T-helper 2 cell (primary cell): ENCODE data around the gene KCNMB4.

ENCODE experiments used
- DNase-seq, 5 experiments: peaks; one replicate each; pipeline versions ENCODE4 v3.0.0 to v3.0.0-alpha.2; 2012 to 2022
- total RNA-seq, 2 donors: gene quantifications; one replicate each; lab custom pipeline; 2026; lab: John Stamatoyannopoulos, UW

KCNMB4 gene, protein sequence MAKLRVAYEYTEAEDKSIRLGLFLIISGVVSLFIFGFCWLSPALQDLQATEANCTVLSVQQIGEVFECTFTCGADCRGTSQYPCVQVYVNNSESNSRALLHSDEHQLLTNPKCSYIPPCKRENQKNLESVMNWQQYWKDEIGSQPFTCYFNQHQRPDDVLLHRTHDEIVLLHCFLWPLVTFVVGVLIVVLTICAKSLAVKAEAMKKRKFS
- total RNA-seq, result 3.3 to 4.1 reads per million in 2 donors

DNA sequence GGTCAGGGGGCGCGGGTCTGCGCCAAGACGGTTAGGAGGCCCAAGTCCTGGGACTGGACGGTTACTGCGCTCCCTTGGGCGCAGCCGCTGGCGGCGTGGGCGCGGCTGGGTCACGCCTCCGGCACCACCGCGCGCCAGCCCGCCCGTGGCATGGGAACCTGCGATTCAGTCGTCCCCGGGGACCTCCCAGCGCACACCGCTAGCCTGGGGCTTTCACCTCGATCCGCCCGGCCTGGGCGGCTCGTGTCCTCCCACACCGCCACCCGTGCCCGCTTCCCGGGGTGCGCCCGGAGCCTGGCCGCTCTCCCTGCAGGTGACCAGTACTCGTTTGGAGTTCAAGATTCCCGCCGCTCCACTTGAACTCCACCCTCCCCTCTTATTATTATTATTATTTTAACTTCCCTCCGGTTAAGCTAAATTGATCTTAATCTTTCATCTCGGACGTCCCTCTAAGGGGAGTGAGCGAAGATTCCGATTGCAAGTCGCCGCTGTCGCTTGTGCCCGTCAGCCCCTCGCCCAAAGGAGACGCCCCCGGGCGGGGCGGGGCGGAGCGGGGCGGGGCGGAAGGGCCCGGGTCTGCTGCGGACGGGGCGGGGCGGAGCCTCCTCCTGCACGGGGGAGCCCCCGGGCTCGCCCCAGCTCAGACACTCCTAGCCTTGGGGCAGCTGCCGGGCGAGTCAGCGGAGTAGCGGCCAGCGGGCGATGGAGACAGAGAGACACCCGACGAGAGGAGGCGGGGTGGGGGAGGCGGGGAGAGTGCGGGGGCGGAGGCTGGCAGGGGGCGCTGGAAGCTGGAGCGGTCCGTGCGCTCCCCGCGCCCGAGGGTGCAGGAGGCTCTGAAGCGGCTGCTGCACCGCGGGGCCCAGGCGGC, at the start of gene KCNMB4:
Gene KCNMB4 (plus strand): TSS at position 643 of the 871 bp plus-strand sequence. CDS start 445 bp downstream, outside the sequence.
- peak; percentile 54 to 68 (median 62) for DNase-seq

DNA sequence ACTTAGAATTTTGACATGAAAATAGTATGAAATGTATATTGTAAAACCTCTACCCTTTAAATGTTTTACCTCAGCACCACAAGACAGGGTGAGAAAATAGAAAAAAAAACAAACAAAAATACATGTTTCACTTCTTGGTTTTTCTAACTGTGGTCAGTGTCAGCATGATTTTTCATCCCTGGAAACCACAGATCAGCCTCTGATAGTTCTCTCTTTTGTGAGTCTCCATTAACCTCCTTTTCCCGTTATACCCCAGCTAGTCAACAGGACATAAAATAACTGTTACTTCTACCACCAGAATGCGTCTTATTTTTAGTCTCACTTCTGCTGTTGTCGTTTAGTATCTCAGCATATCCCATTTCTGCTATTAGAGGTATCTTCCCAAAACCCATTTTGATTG, 48.3 kb upstream of the KCNMB4 start:
- DNase-seq, result peak in 1 of 5 experiments; percentile 71

DNA sequence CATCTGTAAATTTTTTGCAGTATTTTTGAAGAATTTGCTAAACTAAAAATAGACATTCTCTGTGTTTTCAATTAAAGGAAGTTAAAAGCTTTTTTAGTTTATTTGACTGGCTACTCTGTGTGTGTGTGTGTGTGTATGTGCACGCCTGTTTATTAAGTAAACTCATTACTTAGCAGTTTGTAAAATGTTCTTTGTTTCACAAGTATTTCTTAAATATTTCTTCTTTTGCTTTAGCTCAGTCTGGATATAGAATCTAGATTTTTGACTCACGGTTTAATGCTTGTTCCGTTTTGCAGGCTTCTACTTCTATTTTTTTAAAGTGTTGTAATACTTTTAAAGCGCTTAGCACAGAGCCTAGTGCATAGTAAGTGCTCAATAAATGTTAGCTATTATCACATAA, 46.5 kb upstream of the KCNMB4 start:
- no peak for DNase-seq

DNA sequence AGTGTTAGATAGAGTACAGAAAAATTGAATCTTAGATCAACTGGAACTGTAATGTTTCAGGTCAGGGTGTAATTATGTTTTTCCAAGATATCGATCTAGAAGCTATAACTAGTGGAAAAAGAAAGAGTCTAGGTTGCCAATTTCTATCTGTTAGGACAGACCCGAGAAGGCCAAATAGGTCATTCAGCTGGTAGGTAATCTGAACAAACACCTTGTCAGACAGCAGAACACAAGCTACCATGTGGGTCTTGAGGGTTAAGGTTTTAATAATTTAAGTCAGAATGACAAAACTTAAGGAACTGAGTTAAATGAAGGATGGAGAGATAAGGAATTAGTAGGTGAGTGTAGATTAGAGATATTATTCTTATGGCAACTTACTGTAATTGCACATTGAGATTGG, 44.9 kb upstream of the KCNMB4 start:
- no peak for DNase-seq

DNA sequence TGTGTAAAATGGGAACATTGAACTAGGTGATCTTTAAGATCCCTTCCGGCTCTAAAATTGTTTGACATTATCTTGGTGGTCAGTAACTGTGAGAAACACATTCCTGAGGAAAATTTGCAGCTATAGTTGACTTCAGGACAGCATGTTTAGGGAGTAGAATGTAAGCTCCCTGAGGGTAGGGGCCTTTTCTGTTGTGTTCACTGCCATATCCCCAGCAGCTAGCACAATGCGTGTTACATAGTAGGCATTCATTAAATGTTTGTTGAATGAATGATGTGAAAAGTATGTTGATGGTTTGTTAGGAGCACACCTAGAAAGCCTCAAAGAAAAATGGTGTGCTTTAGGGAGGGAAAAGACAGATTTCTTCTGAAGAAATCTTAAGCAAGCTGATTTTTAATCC, 38.5 kb upstream of the KCNMB4 start:
- DNase-seq, result no peak

DNA sequence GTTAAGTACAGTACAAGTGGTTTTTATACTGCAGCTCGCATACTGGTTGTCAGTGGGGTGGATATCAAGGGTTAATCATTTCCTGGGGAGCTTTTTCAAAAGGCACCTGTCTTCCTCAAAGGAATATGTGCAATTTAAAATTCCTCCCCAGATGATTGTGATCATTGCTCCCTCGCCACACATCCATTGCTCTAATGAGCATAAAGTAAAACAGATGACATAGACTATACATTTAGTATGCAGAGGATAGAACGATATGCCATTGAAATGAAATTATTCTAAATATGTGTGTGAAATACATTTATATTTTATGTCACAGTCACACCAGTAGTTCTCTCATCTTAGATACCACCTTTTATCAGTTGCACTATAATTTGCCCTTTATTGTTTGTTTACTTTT, 36.4 kb upstream of the KCNMB4 start:
- no peak for DNase-seq

DNA sequence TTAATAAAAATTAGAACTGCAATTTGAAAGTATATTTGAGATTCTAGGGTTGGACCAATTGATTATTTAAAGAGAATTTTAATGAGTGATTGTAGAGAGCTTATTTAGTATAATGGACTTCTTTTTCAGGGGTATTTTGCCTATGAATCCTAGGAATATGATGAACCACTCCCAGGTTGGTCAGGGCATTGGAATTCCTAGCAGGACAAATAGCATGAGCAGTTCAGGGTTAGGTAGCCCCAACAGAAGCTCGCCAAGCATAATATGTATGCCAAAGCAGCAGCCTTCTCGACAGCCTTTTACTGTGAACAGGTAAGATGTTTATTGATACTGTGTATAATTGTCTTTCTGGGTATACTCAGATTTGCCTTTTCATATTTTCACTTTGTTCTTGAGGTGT, 35.9 kb upstream of the KCNMB4 start:
- DNase-seq, result no peak

DNA sequence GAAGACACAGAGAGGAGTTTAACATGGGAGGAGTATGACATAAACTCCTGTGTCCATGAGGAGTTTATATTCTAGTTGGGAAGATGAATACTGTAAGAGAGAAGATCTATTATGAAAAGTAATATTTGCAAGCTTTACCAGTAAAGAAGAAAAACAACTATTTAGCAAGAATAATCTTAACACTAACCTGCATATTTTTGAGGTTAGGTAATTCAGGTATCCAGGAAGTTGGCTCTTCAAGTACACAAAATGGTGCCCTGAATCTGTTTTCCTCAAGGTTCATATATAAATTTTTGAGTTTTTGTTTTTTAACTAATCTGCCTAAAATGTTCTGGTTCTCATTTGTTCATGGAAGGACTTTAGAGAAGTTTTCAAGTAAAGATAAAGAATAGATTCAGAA, 33.9 kb upstream of the KCNMB4 start:
- no peak for DNase-seq

DNA sequence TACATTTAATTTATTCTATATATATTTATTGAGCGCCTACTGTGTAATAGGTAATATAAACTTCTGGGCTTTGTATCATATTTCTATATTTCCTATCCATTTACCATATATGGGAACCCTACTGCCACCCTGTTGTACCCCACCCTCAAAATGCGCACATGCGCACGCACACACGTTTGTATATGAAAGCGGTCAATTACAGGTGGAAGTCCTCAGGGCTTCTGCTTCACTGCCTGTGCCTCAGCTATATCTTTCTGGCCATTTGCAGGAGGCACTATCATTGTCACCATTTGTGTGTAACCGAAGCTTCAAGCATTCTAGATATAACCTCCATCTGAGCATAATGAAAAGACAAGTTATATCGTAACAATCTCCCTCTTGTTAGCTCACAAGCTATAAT, 31.3 kb upstream of the KCNMB4 start:
- DNase-seq, result no peak

DNA sequence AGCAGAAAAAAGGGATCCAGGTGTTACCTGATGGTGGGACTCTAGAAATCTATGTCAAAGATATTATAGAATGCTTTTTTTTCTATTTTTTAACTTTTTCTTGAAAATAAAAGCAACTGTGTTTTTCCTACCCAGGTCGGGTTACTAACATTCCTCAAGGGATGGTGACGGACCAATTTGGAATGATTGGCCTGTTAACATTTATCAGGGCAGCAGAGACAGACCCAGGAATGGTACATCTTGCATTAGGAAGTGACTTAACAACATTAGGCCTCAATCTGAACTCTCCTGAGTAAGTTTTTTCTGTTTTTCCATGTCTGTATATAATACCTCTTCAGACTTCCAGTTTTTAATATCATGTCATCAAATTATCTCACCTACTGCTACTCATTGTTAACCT, 27.6 kb upstream of the KCNMB4 start:
- DNase-seq, result no peak

DNA sequence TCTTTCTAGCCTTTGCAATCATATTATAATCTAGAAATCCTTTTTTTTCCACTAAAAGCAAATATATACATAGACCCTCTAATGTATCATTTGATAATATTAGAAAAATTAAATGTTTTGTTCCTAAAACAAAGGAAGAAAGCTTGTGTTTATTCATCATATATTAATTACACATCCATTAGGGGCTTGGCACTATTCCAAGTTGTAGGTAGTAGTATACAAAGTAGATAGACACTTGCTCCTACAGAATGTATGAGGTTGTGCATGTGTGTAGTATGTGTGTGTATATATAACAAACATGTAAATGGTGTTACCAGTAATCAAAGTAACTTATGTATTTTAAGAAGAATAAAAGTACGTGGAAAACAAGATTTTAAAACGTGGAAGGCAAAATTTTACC, 15.0 kb upstream of the KCNMB4 start:
- DNase-seq, result no peak

DNA sequence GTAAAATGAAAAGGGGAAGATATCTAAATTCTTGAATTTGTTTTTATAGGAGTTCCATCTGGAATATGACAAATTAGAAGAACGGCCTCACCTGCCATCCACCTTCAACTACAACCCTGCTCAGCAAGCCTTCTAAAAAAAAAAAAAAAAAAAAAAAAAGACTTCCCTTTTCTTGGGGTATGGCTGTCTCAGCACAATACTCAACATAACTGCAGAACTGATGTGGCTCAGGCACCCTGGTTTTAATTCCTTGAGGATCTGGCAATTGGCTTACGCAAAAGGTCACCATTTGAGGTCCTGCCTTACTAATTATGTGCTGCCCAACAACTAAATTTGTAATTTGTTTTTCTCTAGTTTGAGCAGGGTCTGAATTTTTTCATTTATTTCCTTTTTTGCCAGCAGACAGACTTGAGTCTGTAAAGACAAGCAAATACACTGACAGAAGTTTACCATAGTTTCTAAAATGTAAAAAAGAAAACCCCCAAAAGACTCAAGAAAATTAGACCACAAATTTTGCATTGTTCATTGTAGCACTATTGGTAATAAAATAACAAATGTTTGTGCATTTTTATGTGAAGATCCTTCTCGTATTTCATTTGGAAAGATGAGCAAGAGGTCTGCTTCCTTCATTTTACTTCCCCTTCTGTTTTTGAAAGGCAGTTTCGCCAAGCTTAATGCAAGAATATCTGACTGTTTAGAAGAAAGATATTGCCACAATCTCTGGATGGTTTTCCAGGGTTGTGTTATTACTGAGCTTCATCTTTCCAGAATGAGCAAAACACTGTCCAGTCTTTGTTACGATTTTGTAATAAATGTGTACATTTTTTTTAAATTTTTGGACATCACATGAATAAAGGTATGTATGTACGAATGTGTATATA, 12.1 kb upstream of the KCNMB4 start:
- DNase-seq, result no peak

DNA sequence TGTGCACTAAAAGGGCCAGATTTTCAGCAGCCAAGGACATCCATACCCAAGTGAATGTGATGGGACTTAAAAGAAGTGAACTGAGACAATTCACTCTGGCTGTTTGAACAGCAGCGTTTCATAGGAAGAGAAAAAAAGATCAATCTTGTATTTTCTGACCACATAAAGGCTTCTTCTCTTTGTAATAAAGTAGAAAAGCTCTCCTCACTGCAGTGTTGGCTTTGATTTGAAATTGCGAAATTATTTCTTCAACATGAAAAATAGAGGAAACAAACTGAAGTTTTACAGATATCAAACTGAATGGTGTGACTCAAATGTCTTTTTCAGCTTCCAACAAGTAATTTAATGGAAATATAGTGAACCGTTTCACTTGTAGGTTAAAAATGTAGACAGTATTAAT, 11.3 kb upstream of the KCNMB4 start:
- no peak for DNase-seq

DNA sequence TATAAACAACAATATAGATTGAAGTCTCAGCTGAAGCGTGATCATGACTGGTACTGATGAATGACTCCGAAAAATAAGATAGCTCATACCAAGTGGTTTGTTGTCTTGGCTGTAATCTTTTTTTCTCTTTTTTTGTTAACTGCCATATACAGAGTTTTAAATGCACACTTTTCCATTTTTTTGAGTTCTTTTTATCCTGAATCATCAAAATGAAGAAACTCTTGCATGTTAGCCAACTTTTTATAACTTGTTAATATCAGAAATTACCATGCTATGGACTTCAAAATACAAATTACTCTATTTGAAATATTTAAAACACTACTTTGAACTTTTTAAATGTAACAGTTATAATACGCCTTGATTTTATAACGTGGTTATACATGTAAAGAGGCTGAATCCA, 10.1 kb upstream of the KCNMB4 start:
- DNase-seq, result no peak

DNA sequence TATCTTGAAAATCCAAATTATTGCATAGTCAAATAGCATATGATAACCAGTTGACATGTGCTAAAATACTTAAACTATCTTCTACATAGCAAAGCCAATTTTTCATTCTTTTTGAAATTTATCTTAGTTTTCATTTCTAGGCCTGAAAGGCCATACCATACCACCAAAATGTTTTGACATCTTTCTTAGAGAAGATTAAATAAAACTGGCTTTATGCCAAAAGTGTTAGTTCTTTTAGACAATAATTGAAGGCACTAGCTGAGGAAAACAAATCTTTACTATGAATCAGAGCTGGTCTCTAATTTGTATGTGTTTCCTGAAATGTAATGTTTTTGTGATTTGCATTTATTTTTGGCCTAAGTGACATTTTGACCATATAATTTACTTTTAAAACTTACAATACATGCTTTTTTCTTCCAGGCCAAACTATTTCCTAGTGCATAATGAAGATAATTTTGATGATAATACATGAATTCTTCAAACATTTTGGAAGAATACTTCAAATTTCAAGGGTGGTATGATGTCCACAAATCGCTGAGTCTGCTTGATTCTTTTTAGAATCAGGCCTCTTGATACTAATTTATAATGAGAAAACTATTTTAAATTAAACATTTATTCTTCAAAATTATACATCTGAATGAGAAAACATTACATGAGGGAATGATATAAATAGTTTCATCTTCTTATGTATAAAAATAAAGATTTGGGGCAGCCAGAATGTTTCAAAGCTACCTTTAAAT, 6.5 kb upstream of the KCNMB4 start:
- no peak for DNase-seq

DNA sequence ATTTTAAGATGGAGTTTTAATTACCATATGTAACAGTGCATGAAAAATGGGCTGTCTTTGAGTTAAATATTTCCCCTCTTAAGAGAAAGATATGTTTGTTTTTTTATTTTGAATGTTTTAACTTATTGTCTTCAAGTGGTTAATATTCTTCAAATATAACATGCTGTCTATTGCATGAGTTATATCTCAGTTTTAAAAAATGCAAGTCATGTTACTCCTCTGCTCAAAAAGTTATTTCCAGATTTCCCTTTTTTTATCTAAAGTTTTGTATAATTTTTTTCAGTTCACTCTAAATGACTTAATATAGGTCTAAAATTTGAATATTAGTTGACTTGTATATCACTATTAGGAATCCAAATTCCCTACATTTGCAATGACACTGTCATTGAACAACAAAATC, 5.9 kb upstream of the KCNMB4 start:
- no peak for DNase-seq

DNA sequence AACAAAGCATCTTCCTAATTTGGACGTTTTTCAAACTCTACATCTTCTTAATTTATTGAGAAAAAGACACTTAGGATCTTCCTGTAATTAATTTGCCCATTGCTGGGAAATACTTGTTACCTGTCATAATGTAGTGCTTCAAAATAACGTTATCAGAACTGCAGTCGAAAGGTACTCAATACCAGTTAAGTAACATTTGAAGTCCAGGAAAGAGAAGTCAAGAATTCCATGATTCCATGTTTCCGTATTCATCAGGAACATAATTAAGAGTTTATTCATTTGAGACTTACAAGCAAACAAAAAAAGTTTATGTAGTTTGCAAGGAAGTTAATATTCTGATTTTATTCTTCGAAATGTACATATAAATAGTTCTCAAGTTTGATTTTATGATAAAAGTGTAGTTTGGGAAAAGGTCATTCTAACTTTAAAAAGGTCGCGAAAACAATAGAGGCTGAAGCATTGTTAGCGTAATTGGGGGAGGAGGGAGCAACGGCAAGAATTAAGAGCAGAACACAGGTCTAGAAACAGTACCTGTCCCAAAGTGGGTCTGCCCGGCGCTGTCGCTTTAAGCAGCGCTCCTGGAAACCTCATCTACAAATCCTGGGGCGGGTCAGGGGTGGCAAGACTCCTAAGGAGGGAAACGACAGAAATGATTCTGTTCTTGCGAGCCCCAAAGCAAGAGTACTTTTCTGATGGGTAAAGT, 1.2 kb upstream of the KCNMB4 start:
- DNase-seq, result peak in 1 of 5 experiments; percentile 2

DNA sequence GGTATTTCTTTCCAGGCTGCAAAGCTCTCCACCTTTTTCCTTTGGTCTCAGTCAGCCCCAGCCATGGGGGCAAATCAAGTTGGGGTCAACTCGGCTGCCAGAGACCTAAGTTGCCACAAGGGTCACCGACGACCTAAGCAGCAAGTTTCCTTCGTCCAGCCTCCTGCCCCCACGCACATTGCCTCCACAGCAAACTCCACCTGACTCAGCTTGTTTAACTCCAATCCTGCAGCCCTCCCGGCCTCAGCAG, 767 bp upstream of the KCNMB4 start:
- DNase-seq, result no peak

DNA sequence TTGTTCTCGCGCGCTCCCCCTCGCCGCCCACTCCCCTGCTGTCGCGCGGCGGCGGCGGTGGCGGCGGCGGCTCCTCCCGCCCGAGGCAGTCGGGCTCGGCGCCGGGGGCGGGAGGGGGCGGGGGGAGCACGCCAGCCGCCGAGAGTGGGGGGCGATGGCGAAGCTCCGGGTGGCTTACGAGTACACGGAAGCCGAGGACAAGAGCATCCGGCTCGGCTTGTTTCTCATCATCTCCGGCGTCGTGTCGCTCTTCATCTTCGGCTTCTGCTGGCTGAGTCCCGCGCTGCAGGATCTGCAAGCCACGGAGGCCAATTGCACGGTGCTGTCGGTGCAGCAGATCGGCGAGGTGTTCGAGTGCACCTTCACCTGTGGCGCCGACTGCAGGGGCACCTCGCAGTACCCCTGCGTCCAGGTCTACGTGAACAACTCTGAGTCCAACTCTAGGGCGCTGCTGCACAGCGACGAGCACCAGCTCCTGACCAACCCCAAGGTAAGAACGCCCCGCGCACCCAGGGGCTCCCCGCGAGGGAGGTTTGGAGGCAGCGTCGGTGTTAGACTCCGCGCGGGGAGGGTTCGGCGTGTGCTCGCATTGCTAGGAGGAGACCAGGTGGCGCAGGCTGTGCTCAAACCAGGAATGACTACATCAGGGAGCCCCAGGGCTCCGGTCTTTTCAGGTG, 629 bp downstream of the KCNMB4 start:
- peak; percentile 29 to 85 (median 41) for DNase-seq

DNA sequence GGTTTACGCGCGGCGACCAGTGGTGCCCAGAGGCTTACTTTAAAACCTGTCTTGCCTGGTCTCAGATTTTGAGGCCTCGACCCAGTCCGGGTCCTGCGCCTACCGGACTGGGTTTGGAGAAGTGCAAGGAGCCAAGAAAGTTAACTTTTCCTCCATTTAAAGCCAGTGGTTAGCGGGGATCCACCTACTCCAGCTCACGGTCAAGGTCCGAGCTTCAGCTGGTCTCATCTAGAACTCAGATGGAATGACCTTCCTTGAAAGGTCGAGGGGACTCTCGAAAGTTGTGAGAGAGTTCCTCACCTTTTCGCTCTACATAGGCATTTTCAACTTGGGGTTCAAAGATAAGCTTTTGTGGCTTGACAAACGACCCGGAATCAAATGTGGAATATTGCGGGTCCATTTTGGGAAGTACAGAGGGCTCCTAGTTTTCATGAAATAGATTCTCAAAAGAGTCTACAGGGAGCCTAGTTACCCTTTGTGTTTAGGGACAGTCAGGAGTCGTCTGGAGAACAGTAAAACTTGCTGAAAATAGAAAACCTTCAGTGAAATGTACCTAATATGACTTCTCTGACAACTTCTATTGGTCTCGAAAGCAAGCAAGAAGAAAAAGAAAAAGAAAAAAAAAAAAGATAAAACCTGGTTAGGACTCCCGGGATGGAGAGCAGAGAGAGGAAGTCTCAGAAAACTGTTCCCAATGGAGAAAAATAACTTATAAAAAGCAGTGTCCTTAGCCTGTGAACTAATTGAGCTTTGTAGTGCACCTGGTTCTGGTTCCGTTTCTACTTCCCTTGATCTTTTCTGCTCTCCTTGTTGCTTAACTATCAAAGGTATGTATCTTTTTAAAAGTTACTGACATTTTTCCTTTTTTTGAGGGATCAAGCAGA, 1.4 kb downstream of the KCNMB4 start:
- DNase-seq, result no peak

DNA sequence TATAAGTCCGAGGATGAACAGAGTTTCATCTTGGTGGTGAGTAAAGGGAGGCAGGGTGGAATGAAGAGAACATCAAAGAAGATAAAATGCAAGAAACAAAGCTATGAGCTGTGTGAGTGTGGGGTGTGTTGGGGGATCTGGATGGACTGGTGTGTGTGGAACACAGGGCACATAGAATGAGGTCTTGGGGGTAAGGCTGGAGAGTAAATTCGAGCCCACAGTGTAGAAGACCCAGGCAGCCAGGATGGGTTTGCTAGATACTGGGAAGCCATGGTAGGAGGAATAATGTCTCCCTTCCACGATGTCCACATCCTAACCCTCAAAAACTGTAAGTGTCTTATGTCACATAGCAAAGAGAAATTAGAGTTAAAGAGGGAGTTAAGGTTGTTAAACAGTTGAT, 6.8 kb downstream of the KCNMB4 start:
- DNase-seq, result no peak
